GM12878 (cell line): Measurements from ENCODE around the gene RAP1GAP.

Source experiments
- ATF7 ChIP-seq: fragments of 450-650 bp; IDR thresholded peaks from 2 replicates; pipeline ENCODE4 v1.6.1; 2016; ENCODE audit warnings: low read depth, mild to moderate bottlenecking
- BHLHE40 ChIP-seq, 2 experiments: fragments of 450-650 bp in 1 of 2; IDR thresholded peaks; 2 replicates each; pipeline ENCODE4 v1.6.1; 2011 to 2017; ENCODE audit warnings: low read depth in 2 of 2, borderline replicate concordance in 1 of 2, improper control_type of control experiment in 1 of 2, low read length in 1 of 2, mild to moderate bottlenecking in 1 of 2
- CTCF ChIP-seq, 3 experiments: IDR thresholded peaks in 2 of 3; conservative IDR thresholded peaks in 1 of 3; 2 replicates each; pipeline ENCODE4 v1.5.1; 2011; ENCODE audit warnings: low read depth in 3 of 3, low read length in 3 of 3, mild to moderate bottlenecking in 3 of 3, control low read depth in 2 of 3, moderate library complexity in 2 of 3, inconsistent platforms in 1 of 3, mixed read lengths in 1 of 3; ENCODE audit not compliant: control insufficient read depth in 2 of 3, insufficient read depth in 1 of 3; ENCODE audit errors: extremely low read depth in 1 of 3
- EP300 ChIP-seq, 2 experiments: fragments of 150-350 bp in 1 of 2; IDR thresholded peaks; 2 replicates each; pipeline ENCODE4 v1.6.1; 2011 to 2012; ENCODE audit warnings: low read depth in 2 of 2, low read length in 2 of 2, borderline replicate concordance in 1 of 2, improper control_type of control experiment in 1 of 2, inconsistent platforms in 1 of 2; ENCODE audit not compliant: control insufficient read depth in 1 of 2
- HDGF ChIP-seq: fragments of 450-650 bp; IDR thresholded peaks from 2 replicates; pipeline ENCODE4 v1.6.1; 2016; ENCODE audit warnings: antibody characterized with exemption
- POLR2A ChIP-seq: IDR thresholded peaks from 2 replicates; pipeline ENCODE4 v1.6.1; 2011; ENCODE audit warnings: low read depth, mild to moderate bottlenecking, low read length
- RAD21 ChIP-seq: IDR thresholded peaks from 2 replicates; pipeline ENCODE4 v1.6.1; 2011; ENCODE audit warnings: mild to moderate bottlenecking, low read depth, low read length, moderate library complexity; ENCODE audit not compliant: insufficient read depth
- TARDBP ChIP-seq: IDR thresholded peaks from 2 replicates; pipeline ENCODE4 v1.6.1; 2016; ENCODE audit warnings: borderline replicate concordance
- ZNF207 ChIP-seq: fragments of 450-650 bp; IDR thresholded peaks from 2 replicates; pipeline ENCODE4 v1.6.1; 2014; ENCODE audit warnings: antibody characterized with exemption, mild to moderate bottlenecking, borderline replicate concordance
- ZNF687 ChIP-seq: fragments of 450-650 bp; IDR thresholded peaks from 2 replicates; pipeline ENCODE4 v1.6.1; 2017; ENCODE audit warnings: mild to moderate bottlenecking, moderate library complexity
- TF ChIP-seq, protein P1 (sequence below): IDR thresholded peaks from 2 replicates; pipeline ENCODE4 v1.6.1; 2011; ENCODE audit warnings: low read depth, mild to moderate bottlenecking, low read length, moderate library complexity, borderline replicate concordance; ENCODE audit errors: extremely low read depth

DNA sequence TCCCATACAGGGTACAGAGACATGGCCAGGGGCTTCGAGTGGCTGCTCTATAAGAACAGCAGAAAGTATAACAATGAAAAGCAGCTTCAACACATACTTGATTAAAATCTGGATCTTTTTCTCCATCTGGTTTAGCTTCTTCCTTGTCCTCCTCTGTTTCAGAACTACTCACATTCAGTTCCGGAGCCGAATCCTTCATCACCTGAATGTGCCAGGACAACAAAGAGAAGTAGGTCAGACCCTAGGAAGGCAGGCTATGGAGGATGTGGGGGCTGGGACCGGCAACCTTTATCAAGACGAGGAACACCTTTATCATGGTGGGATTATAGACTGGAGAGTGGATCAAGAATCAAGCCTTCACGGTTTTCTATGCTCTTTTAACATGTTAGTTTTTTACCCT, 32.2 kb upstream of the RAP1GAP start:
- TF ChIP-seq ZNF207 (no peak), ATF7 (no peak), CTCF (IDR thresholded peaks at IDR 0.05 in 2 of 3, conservative IDR thresholded peaks at IDR 0.05 in 1 of 3; ENCODE audit: control insufficient read depth in 2 of 3, extremely low read depth in 1 of 3, insufficient read depth in 1 of 3, low read depth in 3 of 3, low read length in 3 of 3) (no peak), TARDBP (no peak), ZNF687 (no peak), POLR2A (no peak), HDGF (no peak), EP300 (IDR thresholded peaks at IDR 0.05; ENCODE audit: borderline replicate concordance in 1 of 2, control insufficient read depth in 1 of 2, low read depth in 2 of 2, low read length in 2 of 2) (no peak), BHLHE40 (IDR thresholded peaks at IDR 0.05; ENCODE audit: borderline replicate concordance in 1 of 2, low read depth in 2 of 2, low read length in 1 of 2) (no peak), RAD21 (no peak)
- TF ChIP-seq, protein P1, sequence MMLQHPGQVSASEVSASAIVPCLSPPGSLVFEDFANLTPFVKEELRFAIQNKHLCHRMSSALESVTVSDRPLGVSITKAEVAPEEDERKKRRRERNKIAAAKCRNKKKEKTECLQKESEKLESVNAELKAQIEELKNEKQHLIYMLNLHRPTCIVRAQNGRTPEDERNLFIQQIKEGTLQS = no peak
